Measurements from ENCODE around the gene FAM3C.

The FAM3C gene

GRCh38 chr7:121339082-121339481, 57.0 kb downstream of the FAM3C start:
- Histone ChIP-seq H2AFZ (ENCODE audit: low read depth, low read length) (no peak overlapping the region), H3K4ac (ENCODE audit: low read depth in 1 of 2, low read length in 2 of 2) (no peak overlapping the region), H3K4me2 (ENCODE audit: low read length, poor library complexity, severe bottlenecking) (no peak overlapping the region), H3K4me3 (ENCODE audit: insufficient read depth in 1 of 2, low read depth in 1 of 2, low read length in 2 of 2) (no peak overlapping the region), H3K14ac (ENCODE audit: low read length in 2 of 2) (no peak overlapping the region), H3K79me1 (replicated peaks; ENCODE audit: low read length, poor library complexity, severe bottlenecking) (no peaks in the 10 kb centered on the region), H2BK5ac (ENCODE audit: low read depth, low read length, poor library complexity, severe bottlenecking) (no peak overlapping the region), H3K4me1 (ENCODE audit: control insufficient read depth, insufficient read depth, low read depth, low read length) (peaks cover 4% of the 10 kb centered on the region), H3K9ac (ENCODE audit: low read length) (no peak overlapping the region), H2AK5ac (ENCODE audit: low read length, severe bottlenecking) (no peak overlapping the region), H3K27ac (ENCODE audit: low read length, poor library complexity, severe bottlenecking) (no peak overlapping the region), H2BK12ac (ENCODE audit: low read length in 2 of 2) (no peak overlapping the region), H2BK120ac (ENCODE audit: low read depth, low read length) (no peak overlapping the region), H2BK15ac (ENCODE audit: low read depth, poor library complexity, severe bottlenecking) (no peak overlapping the region), H3K9me3 (ENCODE audit: control insufficient read depth, low read length) (no peaks in the 10 kb centered on the region), H3K23ac (ENCODE audit: low read length in 2 of 2) (no peak overlapping the region), H3K18ac (ENCODE audit: low read depth in 1 of 2, low read length in 2 of 2) (no peak overlapping the region), H3K27me3 (ENCODE audit: control insufficient read depth in 1 of 2, insufficient read depth in 1 of 2, low read length in 2 of 2) (no peaks in the 10 kb centered on the region), H3K36me3 (ENCODE audit: control insufficient read depth in 1 of 2, insufficient read depth in 2 of 2, low read depth in 1 of 2, low read length in 2 of 2) (peaks cover 0 to 5% of the 10 kb centered on the region in 2 experiments), H4K91ac (ENCODE audit: low read length) (no peak overlapping the region), H4K8ac (ENCODE audit: low read length) (no peak overlapping the region)
- no peak for DNase-seq
- WGBS = 85% methylated on average over 5 of the region's 5 CpGs

GRCh38 chr7:121337398-121337797, 58.7 kb downstream of the FAM3C start:
- no peak overlapping the region for H3K4ac ChIP-seq (ENCODE audit: low read depth in 1 of 2, low read length in 2 of 2)
- peaks cover 4% of the 10 kb centered on the region for H3K4me1 ChIP-seq (ENCODE audit: control insufficient read depth, insufficient read depth, low read depth, low read length)
- no peak overlapping the region for H3K4me3 ChIP-seq (ENCODE audit: insufficient read depth in 1 of 2, low read depth in 1 of 2, low read length in 2 of 2)
- no peaks in the 10 kb centered on the region for H3K79me1 ChIP-seq (replicated peaks; ENCODE audit: low read length, poor library complexity, severe bottlenecking)
- no peak overlapping the region for H2BK15ac ChIP-seq (ENCODE audit: low read depth, poor library complexity, severe bottlenecking)
- no peak overlapping the region for H2BK120ac ChIP-seq (ENCODE audit: low read depth, low read length)
- no peaks in the 10 kb centered on the region for H3K27me3 ChIP-seq (ENCODE audit: control insufficient read depth in 1 of 2, insufficient read depth in 1 of 2, low read length in 2 of 2)
- 70% methylated on average over 2 of the region's 3 CpGs for WGBS
- H2BK5ac ChIP-seq (ENCODE audit: low read depth, low read length, poor library complexity, severe bottlenecking) = no peak overlapping the region
- no peak overlapping the region for H3K4me2 ChIP-seq (ENCODE audit: low read length, poor library complexity, severe bottlenecking)
- H3K9ac ChIP-seq (ENCODE audit: low read length) = no peak overlapping the region
- H2AK5ac ChIP-seq (ENCODE audit: low read length, severe bottlenecking) = no peak overlapping the region
- H3K18ac ChIP-seq (ENCODE audit: low read depth in 1 of 2, low read length in 2 of 2) = no peak overlapping the region
- H4K91ac ChIP-seq (ENCODE audit: low read length) = no peak overlapping the region
- no peak overlapping the region for H3K14ac ChIP-seq (ENCODE audit: low read length in 2 of 2)
- no peak overlapping the region for H2AFZ ChIP-seq (ENCODE audit: low read depth, low read length)
- no peak overlapping the region for H3K23ac ChIP-seq (ENCODE audit: low read length in 2 of 2)
- no peak overlapping the region for H2BK12ac ChIP-seq (ENCODE audit: low read length in 2 of 2)
- H3K36me3 ChIP-seq (ENCODE audit: control insufficient read depth in 1 of 2, insufficient read depth in 2 of 2, low read depth in 1 of 2, low read length in 2 of 2) = peaks cover 0 to 3% of the 10 kb centered on the region in 2 experiments
- DNase-seq = no peak
- no peak overlapping the region for H4K8ac ChIP-seq (ENCODE audit: low read length)
- H3K9me3 ChIP-seq (ENCODE audit: control insufficient read depth, low read length) = no peaks in the 10 kb centered on the region
- no peak overlapping the region for H3K27ac ChIP-seq (ENCODE audit: low read length, poor library complexity, severe bottlenecking)

- H3K9me3 ChIP-seq (ENCODE audit: control insufficient read depth, low read length) = no peaks in the 10 kb centered on the region
- H4K91ac ChIP-seq (ENCODE audit: low read length) = no peak overlapping the region
- no peaks in the 10 kb centered on the region for H3K4me1 ChIP-seq (ENCODE audit: control insufficient read depth, insufficient read depth, low read depth, low read length)
- no peak for DNase-seq
- no peak overlapping the region for H3K18ac ChIP-seq (ENCODE audit: low read depth in 1 of 2, low read length in 2 of 2)
- no peak overlapping the region for H3K27ac ChIP-seq (ENCODE audit: low read length, poor library complexity, severe bottlenecking)
- no peak overlapping the region for H4K8ac ChIP-seq (ENCODE audit: low read length)
- no peak overlapping the region for H2BK120ac ChIP-seq (ENCODE audit: low read depth, low read length)
- no peak overlapping the region for H3K23ac ChIP-seq (ENCODE audit: low read length in 2 of 2)
- H3K4ac ChIP-seq (ENCODE audit: low read depth in 1 of 2, low read length in 2 of 2) = no peak overlapping the region
- no peaks in the 10 kb centered on the region for H3K36me3 ChIP-seq (ENCODE audit: control insufficient read depth in 1 of 2, insufficient read depth in 2 of 2, low read depth in 1 of 2, low read length in 2 of 2)
- no peak overlapping the region for H3K14ac ChIP-seq (ENCODE audit: low read length in 2 of 2)
- no peak overlapping the region for H2BK5ac ChIP-seq (ENCODE audit: low read depth, low read length, poor library complexity, severe bottlenecking)
- no peak overlapping the region for H3K4me2 ChIP-seq (ENCODE audit: low read length, poor library complexity, severe bottlenecking)
- H2BK15ac ChIP-seq (ENCODE audit: low read depth, poor library complexity, severe bottlenecking) = no peak overlapping the region
- no peak overlapping the region for H2BK12ac ChIP-seq (ENCODE audit: low read length in 2 of 2)
- H2AFZ ChIP-seq (ENCODE audit: low read depth, low read length) = no peak overlapping the region
- H3K4me3 ChIP-seq (ENCODE audit: insufficient read depth in 1 of 2, low read depth in 1 of 2, low read length in 2 of 2) = no peak overlapping the region
- 82% methylated on average over 2 of the region's 3 CpGs for WGBS
- no peak overlapping the region for H3K9ac ChIP-seq (ENCODE audit: low read length)
- H2AK5ac ChIP-seq (ENCODE audit: low read length, severe bottlenecking) = no peak overlapping the region
- H3K79me1 ChIP-seq (replicated peaks; ENCODE audit: low read length, poor library complexity, severe bottlenecking) = no peaks in the 10 kb centered on the region
- H3K27me3 ChIP-seq (ENCODE audit: control insufficient read depth in 1 of 2, insufficient read depth in 1 of 2, low read length in 2 of 2) = no peaks in the 10 kb centered on the region
Observed at GRCh38 chr7:121336579-121336978, 59.5 kb downstream of the FAM3C start.

- Histone ChIP-seq H3K36me3 (ENCODE audit: control insufficient read depth in 1 of 2, insufficient read depth in 2 of 2, low read depth in 1 of 2, low read length in 2 of 2) (no peaks in the 10 kb centered on the region), H2AFZ (ENCODE audit: low read depth, low read length) (no peak overlapping the region), H3K4me2 (ENCODE audit: low read length, poor library complexity, severe bottlenecking) (no peak overlapping the region), H3K4me1 (ENCODE audit: control insufficient read depth, insufficient read depth, low read depth, low read length) (peaks cover 5% of the 10 kb centered on the region), H3K79me1 (replicated peaks; ENCODE audit: low read length, poor library complexity, severe bottlenecking) (no peaks in the 10 kb centered on the region), H3K14ac (ENCODE audit: low read length in 2 of 2) (no peak overlapping the region), H4K91ac (ENCODE audit: low read length) (no peak overlapping the region), H3K27me3 (ENCODE audit: control insufficient read depth in 1 of 2, insufficient read depth in 1 of 2, low read length in 2 of 2) (peaks cover 0 to 4% of the 10 kb centered on the region in 2 experiments), H3K9ac (ENCODE audit: low read length) (no peak overlapping the region), H3K18ac (ENCODE audit: low read depth in 1 of 2, low read length in 2 of 2) (no peak overlapping the region), H3K23ac (ENCODE audit: low read length in 2 of 2) (no peak overlapping the region), H3K4ac (ENCODE audit: low read depth in 1 of 2, low read length in 2 of 2) (no peak overlapping the region), H4K8ac (ENCODE audit: low read length) (no peak overlapping the region), H2BK15ac (ENCODE audit: low read depth, poor library complexity, severe bottlenecking) (no peak overlapping the region), H2BK12ac (ENCODE audit: low read length in 2 of 2) (no peak overlapping the region), H3K9me3 (ENCODE audit: control insufficient read depth, low read length) (no peaks in the 10 kb centered on the region), H2BK120ac (ENCODE audit: low read depth, low read length) (no peak overlapping the region), H3K27ac (ENCODE audit: low read length, poor library complexity, severe bottlenecking) (no peak overlapping the region), H2BK5ac (ENCODE audit: low read depth, low read length, poor library complexity, severe bottlenecking) (no peak overlapping the region), H3K4me3 (ENCODE audit: insufficient read depth in 1 of 2, low read depth in 1 of 2, low read length in 2 of 2) (no peak overlapping the region), H2AK5ac (ENCODE audit: low read length, severe bottlenecking) (no peak overlapping the region)
- 91% methylated on average over 8 of the region's 10 CpGs for WGBS
- no peak for DNase-seq
Observed at GRCh38 chr7:121334875-121335648, 61.0 kb downstream of the FAM3C start.
